HG02678 (cell line): ENCODE measurements around the gene CNTNAP2.

ENCODE experiments used
- ATAC-seq: cut with Tn5 transposase; IDR thresholded peaks from one replicate; pipeline ENCODE4 v1.9.1; 2021; ENCODE audit warnings: mild to moderate bottlenecking, moderate library complexity; ENCODE audit not compliant: unreplicated experiment

CNTNAP2 gene

DNA sequence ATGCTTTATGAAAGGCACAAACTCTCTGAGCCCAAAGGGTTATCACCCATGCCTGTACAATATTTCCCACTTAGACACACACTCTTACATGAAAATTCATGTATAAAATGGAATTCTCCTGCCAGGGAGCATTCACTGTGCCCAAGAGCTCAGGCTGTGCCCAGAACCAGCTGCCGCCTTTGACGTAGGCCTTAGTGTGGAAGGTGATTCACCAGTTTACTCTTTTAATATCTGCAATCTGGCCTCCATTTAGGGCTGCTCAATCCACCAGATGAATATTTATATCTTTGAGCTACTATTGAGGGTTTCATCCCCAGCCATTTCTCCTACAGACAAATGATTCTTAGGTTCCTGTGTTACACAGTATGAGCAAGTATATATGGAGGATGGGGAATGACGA, 849.7 kb downstream of the CNTNAP2 start:
- ATAC-seq: no peak

DNA sequence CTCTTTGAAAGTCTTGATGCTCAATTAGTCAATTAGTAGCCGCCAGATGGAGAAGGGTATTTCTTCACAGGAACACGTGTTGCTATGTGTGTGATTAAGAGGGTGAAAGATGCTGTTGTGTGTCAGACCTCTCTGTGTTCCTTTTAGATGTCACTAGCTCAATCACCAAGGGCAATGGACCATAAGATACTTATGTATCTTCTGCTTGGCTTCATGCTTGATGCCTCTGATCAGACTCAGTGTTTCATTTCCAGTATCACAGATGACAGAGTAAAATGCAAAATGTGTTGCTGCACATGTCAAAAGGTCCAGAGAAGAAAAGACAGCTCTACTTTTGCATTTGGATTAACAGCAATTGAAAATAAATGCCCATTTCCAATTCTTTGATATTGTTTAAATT, 865.9 kb downstream of the CNTNAP2 start:
- ATAC-seq: no peak

GRCh38 chr7:146991596-146991995, 875.0 kb downstream of the CNTNAP2 start:
- ATAC-seq: no peak

DNA sequence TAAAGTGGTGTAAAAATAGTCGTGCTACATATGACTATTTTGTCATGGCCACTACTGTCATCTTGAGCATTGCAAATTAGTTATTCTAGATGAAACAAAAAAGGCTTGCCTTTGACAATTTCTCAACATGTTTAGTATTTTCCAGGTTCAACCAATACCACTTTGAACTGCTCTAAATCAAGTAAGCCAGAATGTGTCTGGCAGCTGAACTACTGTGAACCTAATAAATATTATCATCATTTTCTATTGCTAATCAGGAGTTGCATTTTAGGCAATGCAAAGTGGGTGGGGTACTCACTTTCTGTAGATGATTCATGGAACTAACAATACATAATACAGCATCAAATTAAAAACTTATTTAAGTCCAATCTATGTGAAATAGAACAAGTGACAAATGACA, 877.2 kb downstream of the CNTNAP2 start:
- no peak for ATAC-seq

DNA sequence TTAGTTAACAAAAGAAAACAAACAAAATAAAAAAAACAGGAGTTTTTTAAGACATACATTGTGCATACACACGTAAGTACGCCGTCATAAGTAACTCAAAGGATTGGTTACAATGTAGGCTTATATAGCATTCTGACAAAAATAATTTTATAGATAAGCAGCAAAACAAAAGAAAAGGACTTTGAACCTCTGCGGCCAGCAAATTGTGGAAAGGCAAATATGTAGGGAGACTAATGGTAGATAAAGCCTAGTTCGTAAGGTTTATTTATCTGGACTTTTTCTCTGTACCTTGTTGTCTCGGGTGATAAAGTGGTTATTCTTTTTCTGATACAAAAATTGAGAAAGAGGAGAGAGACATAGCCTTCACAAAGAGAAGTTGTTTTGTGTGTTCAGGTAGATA, 891.9 kb downstream of the CNTNAP2 start:
- no peak for ATAC-seq

DNA sequence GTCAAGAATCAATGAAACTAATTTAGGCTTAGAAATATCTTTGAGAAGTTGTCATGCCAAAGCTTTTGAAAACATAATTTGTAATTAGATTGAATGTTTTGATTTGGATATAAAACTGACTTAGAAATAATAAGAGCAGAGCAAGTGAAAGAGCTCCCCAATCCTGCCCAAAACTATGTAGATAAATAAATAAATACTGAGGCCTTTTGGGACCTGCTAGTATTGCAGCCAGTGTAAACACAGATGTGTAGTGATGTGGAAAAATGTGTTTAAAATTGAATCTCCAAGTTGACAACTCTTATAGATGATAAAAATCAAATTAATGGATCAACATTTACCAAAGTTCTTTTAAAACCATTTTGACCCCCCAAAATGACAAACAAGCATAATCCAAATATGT, 896.1 kb downstream of the CNTNAP2 start:
- ATAC-seq: no peak

GRCh38 chr7:147013825-147014224, 897.2 kb downstream of the CNTNAP2 start:
- no peak for ATAC-seq

- no peak for ATAC-seq
These were observed 897.8 kb downstream of the CNTNAP2 start for GRCh38 chr7:147014286-147014955.

DNA sequence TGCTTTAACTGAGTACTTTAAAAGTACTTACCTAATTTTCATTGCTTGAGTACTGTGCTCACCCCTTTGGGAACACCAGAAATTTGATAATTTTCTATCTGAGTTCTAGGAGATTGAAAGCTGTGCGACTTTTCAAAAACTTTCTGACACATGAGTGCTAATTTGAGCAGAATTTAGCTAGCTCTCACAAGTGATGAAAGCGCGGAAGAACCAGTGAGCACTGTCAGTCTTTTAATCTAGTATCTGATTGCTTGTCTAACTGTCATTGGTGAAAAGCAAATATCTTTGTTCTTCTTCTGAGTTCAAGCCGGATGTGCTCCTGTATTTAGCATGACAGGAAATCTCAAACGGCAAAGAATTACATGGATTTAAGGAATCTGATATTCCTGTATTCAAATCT, 899.4 kb downstream of the CNTNAP2 start:
- no peak for ATAC-seq

- ATAC-seq: no peak
These were observed 905.5 kb downstream of the CNTNAP2 start for GRCh38 chr7:147022056-147022455.

GRCh38 chr7:147023440-147023839, 906.8 kb downstream of the CNTNAP2 start:
- ATAC-seq: no peak

- ATAC-seq: no peak
These were observed 913.4 kb downstream of the CNTNAP2 start for GRCh38 chr7:147029953-147030352.

DNA sequence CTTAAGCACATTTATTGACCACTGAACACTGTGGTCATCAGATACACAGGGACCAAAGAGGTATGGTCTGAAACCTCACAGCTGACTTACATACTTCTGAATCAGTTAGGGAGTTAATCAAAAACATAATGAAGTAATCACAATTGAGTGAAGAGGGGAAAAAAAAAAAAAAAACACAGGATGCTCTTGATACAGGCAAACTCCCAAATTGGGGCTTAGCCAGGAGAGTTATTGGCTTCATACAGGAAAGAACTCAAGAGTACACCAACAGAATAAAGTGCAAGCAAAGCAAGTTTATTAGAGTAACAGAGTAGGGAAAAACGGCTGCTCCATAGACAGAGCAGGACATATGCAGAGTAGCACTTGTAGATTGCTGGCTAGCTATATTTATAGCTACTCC, 917.0 kb downstream of the CNTNAP2 start:
- ATAC-seq: no peak

- ATAC-seq: no peak
These were observed 924.8 kb downstream of the CNTNAP2 start for GRCh38 chr7:147041438-147041837.

GRCh38 chr7:147044941-147045340, 928.3 kb downstream of the CNTNAP2 start:
- ATAC-seq: no peak

- ATAC-seq: no peak
These were observed 931.1 kb downstream of the CNTNAP2 start for GRCh38 chr7:147047696-147048095.

GRCh38 chr7:147048864-147049263, 932.3 kb downstream of the CNTNAP2 start:
- no peak for ATAC-seq

DNA sequence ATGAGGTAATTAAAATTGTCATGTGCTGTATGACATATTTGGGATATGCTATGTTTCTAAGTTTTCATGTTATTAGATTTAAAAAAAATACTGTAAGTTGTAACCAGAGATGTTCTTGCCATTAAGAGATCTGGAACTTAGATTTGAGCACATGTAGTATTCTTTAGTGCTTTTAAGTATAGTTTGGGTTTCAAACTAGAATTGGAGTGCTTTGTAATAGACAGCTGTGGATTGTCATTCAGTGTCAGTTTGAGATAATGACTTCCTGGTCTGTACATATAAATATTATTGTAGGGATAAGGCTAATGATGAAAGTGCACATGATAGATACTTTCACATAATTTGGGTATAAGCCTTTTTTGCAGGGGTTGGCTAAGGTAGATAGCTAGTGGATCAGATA, 936.2 kb downstream of the CNTNAP2 start:
- ATAC-seq: no peak

DNA sequence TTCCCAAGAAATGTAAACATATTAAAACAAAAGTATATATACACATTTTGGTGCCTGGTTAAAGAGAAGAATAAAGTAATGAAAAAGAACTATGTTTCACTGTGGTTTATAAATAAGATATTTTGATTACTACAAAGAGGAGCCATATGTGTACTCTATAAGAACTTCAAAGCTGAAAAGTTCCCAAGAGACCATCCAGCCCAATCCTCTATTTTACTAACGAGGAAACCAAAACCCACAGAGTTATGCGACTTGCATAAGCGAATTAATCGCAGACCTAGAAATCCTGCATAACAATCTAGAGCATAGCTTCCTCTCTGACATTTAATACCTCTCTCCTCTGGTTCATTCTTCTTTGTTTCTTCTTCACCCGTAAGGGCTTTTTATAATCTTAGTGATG, 937.1 kb downstream of the CNTNAP2 start:
- no peak for ATAC-seq

DNA sequence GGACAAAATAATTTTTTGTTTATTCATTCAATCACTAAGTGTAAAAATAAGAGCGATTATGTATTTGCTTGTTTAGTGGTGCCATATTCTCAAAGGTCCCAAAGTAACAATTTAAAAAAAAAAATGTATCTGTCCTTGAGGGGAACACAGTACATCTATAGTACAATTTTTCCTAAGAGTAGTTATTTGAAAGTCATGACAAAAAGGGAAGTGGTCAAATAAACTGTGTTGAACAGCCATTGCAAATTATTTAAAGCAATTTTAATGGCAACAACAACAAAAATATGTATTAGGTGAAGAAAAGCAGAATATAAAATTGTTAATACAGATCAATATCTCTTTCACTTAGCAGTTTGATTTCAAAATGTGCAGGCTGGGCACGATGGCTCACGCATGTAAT, 943.5 kb downstream of the CNTNAP2 start:
- ATAC-seq: no peak

DNA sequence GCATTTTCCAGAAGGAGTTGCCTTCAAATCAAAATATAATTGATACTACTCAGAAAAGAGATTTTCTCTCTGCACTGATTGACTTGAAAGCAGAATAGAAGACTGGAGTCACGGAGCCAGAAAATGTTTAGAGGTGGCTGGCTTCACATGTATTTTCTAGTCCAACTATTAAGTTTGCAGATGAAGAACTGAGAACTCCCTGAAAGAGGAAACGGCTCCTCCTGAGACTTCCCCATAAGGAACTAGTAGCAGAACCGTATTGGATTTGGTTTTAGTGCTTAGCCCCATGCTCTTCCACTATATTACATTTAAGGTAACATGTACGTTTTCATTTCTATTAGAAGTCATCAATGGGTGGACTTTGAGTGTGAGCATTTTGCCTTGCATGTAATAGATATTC, 946.3 kb downstream of the CNTNAP2 start:
- no peak for ATAC-seq

GRCh38 chr7:147068842-147069241, 952.2 kb downstream of the CNTNAP2 start:
- no peak for ATAC-seq

GRCh38 chr7:147069771-147070170, 953.2 kb downstream of the CNTNAP2 start:
- ATAC-seq: no peak
